Esophagus muscularis mucosa (tissue), 4 donors: ENCODE data around the gene DSC3. TPM values are rescaled to one million over a fixed set of nuclear protein-coding genes. Genes with fewer than 3 reads are reported as not detected.
"Not testable (repeated sequence)": the region's sequence is repeated elsewhere in the genome, so short reads cannot be mapped to it uniquely, and the experiment has no call there.

Experiments used
- DNase-seq: peaks from one replicate; pipeline ENCODE4 v3.0.0-alpha.2; 2017; ENCODE audit errors: extremely low spot score
- H3K27ac ChIP-seq, 4 donors: fragments of 200-600 bp; sonication (generic); replicated peaks in 1 of 4; 1 replicate in 3 of 4; 2 replicates in 1 of 4; pipeline ENCODE4 v1.5.1; 2016 to 2019; ENCODE audit warnings: mild to moderate bottlenecking in 1 of 4
- H3K27me3 ChIP-seq, 4 donors: fragments of 200-600 bp; sonication (generic); one replicate each; pipeline versions ENCODE4 v1.5.1 to v1.6.0; 2016 to 2019
- H3K36me3 ChIP-seq, 4 donors: fragments of 200-600 bp; sonication (generic); one replicate each; pipeline ENCODE4 v1.5.1; 2016 to 2019
- H3K4me1 ChIP-seq, 4 donors: fragments of 200-600 bp; sonication (generic); one replicate each; pipeline ENCODE4 v1.5.1; 2016 to 2019
- H3K4me3 ChIP-seq, 4 donors: fragments of 200-600 bp; sonication (generic); 1 replicate in 2 of 4; 2 replicates in 2 of 4; pipeline ENCODE4 v1.5.1; 2016 to 2019; ENCODE audit warnings: mild to moderate bottlenecking in 4 of 4, moderate library complexity in 1 of 4
- H3K9me3 ChIP-seq, 4 donors: fragments of 200-600 bp; sonication (generic); 1 replicate in 3 of 4; 2 replicates in 1 of 4; pipeline ENCODE4 v1.5.1; 2016 to 2019
- EP300 ChIP-seq: sonication (generic); formaldehyde crosslinking; IDR thresholded peaks from one replicate; pipeline ENCODE4 v1.6.1; 2017; ENCODE audit warnings: antibody characterized with exemption
- POLR2A ChIP-seq: fragments of 450-650 bp; IDR thresholded peaks from one replicate; pipeline ENCODE4 v1.6.1; 2017; ENCODE audit warnings: antibody characterized with exemption, moderate library complexity, mild to moderate bottlenecking, low read depth
- POLR2AphosphoS5 ChIP-seq, 2 donors: sonication (generic); formaldehyde crosslinking; IDR thresholded peaks; one replicate each; pipeline ENCODE4 v1.6.1; 2017; ENCODE audit warnings: antibody characterized with exemption in 2 of 2
- WGBS: methylation state at CpG from one replicate; pipeline ENCODE4 v1.1.5; 2018; 5-methylcytosine and 5-hydroxymethylcytosine counted together
- intact Hi-C: fragments of 100-400 bp; cut with DNase I; formaldehyde crosslinking; loops from one replicate; pipeline ENCODE4 v1.15.1; 2023
- total RNA-seq, 4 donors: library from RNA; depleted of rRNA; stranded (reverse); fragments of >200 nt; gene quantifications; one replicate each; pipeline versions ENCODE4 v1.1.0 to v1.2.1, GENCODE V29; 2016
- TF ChIP-seq, protein P1 (sequence below), 3 experiments: fragments of 200-600 bp in 2 of 3; fragments of 450-650 bp in 1 of 3; sonication (generic) in 2 of 3; IDR thresholded peaks; one replicate each; pipeline ENCODE4 v1.5.1; 2017 to 2019; ENCODE audit warnings: antibody characterized with exemption in 3 of 3, mild to moderate bottlenecking in 2 of 3, moderate library complexity in 1 of 3

DSC3 gene
- total RNA-seq, 4 donors from 2014 or later: under 0.01 to 0.52 (median 0.23) TPM; not detected in 1

GRCh38 chr18:30988440-30988839 lies 54.1 kb downstream of the DSC3 start:
- Histone ChIP-seq H3K4me1 (no peaks in the 10 kb centered on the region), H3K27ac (no peak overlapping the region), H3K4me3 (no peak overlapping the region), H3K36me3 (no peaks in the 10 kb centered on the region), H3K27me3 (no peaks in the 10 kb centered on the region), H3K9me3 (no peaks in the 10 kb centered on the region)
- DNase-seq: no peak
- 61% methylated on average over 4 of the region's 4 CpGs for WGBS
- TF ChIP-seq POLR2A: no peak
- intact Hi-C loops: no loop called here

GRCh38 chr18:30987467-30988241 lies 54.9 kb downstream of the DSC3 start:
- no peak overlapping the region for H3K27ac ChIP-seq
- H3K4me1 ChIP-seq: no peaks in the 10 kb centered on the region
- intact Hi-C loops: no loop called here
- TF ChIP-seq POLR2AphosphoS5 (IDR thresholded peaks at IDR 0.05): no peak
- TF ChIP-seq POLR2A: no peak
- no peak for TF ChIP-seq EP300
- TF ChIP-seq, protein P1, sequence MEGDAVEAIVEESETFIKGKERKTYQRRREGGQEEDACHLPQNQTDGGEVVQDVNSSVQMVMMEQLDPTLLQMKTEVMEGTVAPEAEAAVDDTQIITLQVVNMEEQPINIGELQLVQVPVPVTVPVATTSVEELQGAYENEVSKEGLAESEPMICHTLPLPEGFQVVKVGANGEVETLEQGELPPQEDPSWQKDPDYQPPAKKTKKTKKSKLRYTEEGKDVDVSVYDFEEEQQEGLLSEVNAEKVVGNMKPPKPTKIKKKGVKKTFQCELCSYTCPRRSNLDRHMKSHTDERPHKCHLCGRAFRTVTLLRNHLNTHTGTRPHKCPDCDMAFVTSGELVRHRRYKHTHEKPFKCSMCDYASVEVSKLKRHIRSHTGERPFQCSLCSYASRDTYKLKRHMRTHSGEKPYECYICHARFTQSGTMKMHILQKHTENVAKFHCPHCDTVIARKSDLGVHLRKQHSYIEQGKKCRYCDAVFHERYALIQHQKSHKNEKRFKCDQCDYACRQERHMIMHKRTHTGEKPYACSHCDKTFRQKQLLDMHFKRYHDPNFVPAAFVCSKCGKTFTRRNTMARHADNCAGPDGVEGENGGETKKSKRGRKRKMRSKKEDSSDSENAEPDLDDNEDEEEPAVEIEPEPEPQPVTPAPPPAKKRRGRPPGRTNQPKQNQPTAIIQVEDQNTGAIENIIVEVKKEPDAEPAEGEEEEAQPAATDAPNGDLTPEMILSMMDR (IDR thresholded peaks at IDR 0.05): no peak
- no peaks in the 10 kb centered on the region for H3K9me3 ChIP-seq
- H3K27me3 ChIP-seq: no peaks in the 10 kb centered on the region
- no peak overlapping the region for H3K4me3 ChIP-seq
- no peaks in the 10 kb centered on the region for H3K36me3 ChIP-seq
- DNase-seq: no peak
- WGBS: 52% methylated on average over 4 of the region's 4 CpGs

DNA sequence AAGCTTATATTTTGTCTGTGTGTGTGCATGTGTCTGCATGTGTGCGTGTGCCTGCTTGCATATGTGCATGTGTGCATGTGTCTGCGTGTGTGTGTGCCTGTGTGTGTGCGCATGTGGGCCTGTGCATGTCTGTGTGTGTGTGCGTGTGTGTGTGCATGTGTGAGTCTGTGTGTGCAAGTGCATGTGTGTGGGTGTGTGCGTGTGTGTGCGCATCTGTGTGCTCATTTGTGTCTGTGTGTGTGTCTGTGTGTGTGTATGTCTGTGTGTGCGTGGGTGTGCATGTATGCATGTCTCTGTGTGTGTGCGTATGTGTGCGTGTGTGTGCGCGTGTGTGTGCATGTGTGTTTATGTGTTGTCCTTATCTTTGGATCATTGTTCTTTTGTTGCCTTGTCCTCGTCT lies 56.8 kb downstream of the DSC3 start:
- TF ChIP-seq, protein P1 (IDR thresholded peaks at IDR 0.05): no peak
- TF ChIP-seq POLR2AphosphoS5 (IDR thresholded peaks at IDR 0.05) (no peak), EP300 (no peak), POLR2A (no peak)
- H3K27ac ChIP-seq: no peak overlapping the region
- H3K4me1 ChIP-seq: no peaks in the 10 kb centered on the region
- H3K27me3 ChIP-seq: peaks cover 0 to 4% (median 0%) of the 10 kb centered on the region in 4 donors
- intact Hi-C loops: no loop called here
- no peaks in the 10 kb centered on the region for H3K9me3 ChIP-seq
- no peak overlapping the region for H3K4me3 ChIP-seq
- H3K36me3 ChIP-seq: no peaks in the 10 kb centered on the region
- DNase-seq: no peak
- 90% methylated on average over 12 of the region's 12 CpGs for WGBS

DNA sequence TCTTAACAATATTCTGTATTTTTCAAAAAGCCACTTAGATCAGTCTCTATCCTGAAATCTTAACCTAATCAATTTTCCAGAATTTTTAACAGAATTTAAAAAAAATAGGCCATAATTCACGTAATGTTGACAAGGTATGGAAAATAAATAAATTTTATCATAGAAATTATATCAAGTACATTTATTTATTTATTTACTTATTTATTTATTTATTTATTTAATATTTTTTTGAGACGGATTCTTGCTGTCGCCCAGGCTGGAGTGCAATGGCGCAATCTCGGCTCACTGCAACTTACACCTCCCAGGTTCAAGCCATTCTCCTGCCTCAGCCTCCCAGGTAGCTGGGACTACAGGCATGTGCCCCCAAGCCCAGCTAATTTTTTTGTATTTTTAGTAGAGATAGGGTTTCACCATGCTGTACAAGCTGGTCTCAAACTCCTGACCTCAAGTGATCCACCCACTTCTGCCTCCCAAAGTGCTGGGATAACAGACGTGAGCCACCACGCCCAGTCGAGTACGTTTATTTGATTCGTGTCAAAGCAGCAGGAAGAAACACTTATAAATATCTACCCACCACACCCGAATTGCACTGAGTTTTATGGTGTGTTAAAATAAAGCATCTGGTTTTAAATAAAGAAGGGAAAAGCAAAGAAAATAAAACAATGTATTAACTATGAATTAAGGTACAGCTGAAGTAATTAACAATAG lies 60.1 kb downstream of the DSC3 start:
- intact Hi-C loops: no loop called here
- Histone ChIP-seq H3K27ac (no peak overlapping the region), H3K27me3 (peaks cover 0 to 4% (median 0%) of the 10 kb centered on the region in 4 donors), H3K4me1 (no peaks in the 10 kb centered on the region), H3K36me3 (no peaks in the 10 kb centered on the region), H3K4me3 (no peak overlapping the region), H3K9me3 (no peaks in the 10 kb centered on the region)
- DNase-seq: no peak
- TF ChIP-seq POLR2AphosphoS5 (IDR thresholded peaks at IDR 0.05) (no peak), EP300 (no peak), POLR2A (no peak)
- TF ChIP-seq, protein P1 (IDR thresholded peaks at IDR 0.05): no peak
- 86% methylated on average over 11 of the region's 11 CpGs for WGBS

GRCh38 chr18:30978091-30978490 lies 64.5 kb downstream of the DSC3 start:
- H3K4me3 ChIP-seq, DNase-seq, H3K9me3 ChIP-seq, H3K36me3 ChIP-seq, H3K27me3 ChIP-seq, H3K4me1 ChIP-seq, H3K27ac ChIP-seq, intact Hi-C loops: not testable (repeated sequence)
- WGBS: 88% methylated on average over 4 of the region's 4 CpGs
